Stimulated activated CD8-positive, alpha-beta memory T cell treated with anti-CD3 and anti-CD28 coated beads, Interleukin-15, amount 100 ng/mL, for 4 hours (primary cell): ENCODE data around the gene DAGLA.
A peak's percentile ranks its signal among the peaks of the same experiment; 100 is the strongest.

Experiments used
- DNase-seq, 2 donors: peaks; one replicate each; pipeline ENCODE4 v3.0.0-alpha.2; 2020; ENCODE audit warnings: low read depth in 2 of 2

DAGLA gene

DNA sequence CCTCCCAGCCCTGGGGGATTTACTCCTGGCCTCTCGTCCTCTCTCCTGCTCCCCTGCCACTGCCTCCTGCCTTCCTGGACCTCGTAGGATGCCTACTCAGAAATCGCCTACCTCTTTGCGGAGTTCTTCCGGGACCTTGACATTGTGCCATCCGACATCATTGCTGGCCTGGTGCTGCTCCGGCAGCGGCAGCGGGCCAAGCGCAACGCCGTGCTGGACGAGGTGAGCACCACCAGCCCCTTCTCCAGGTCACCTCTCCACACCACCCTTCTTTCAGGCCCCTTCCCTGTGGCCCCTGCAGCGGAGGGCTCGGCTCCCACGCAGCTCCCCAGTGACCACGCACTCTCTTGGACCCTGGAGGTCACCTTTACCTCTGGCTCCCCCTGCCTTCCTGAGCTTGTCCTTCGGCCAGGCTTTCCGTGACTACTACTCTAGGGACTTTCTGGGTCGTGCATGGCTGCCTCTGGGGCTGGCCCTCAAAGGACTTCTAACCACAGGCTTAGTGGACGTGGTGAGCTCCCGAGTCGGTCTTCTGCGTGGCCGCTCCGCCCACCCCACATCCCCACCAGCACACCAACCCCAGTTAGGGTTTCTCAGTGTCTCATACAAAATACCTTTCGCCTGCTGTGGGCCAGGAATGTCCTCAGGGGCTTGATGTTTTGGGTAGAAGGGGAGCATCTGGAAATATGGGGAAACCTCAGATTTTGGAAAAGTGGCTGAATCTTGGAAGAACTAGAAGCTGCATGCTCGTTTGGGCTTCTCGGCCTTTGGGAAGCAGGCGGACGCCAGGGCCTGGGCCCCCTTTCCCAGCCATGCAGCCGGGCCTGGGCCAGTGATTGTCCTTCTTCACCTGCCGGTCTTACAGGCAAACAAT is 48.1 kb downstream of the DAGLA start:
- DNase-seq: no peak

DNA sequence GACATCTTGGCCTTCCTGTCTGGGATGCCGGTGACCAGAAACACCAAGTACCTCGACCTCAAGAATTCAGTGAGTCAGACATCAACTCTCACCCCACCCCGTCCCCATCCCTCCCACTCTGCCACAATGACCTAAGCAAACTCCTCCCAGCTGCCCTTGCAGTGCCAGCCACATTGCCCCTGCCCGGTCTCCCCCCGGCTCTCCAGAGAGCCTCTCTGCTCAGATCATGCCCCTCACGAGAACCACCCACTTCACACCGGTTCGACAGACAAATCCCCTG is 48.7 kb downstream of the DAGLA start:
- no peak for DNase-seq

DNA sequence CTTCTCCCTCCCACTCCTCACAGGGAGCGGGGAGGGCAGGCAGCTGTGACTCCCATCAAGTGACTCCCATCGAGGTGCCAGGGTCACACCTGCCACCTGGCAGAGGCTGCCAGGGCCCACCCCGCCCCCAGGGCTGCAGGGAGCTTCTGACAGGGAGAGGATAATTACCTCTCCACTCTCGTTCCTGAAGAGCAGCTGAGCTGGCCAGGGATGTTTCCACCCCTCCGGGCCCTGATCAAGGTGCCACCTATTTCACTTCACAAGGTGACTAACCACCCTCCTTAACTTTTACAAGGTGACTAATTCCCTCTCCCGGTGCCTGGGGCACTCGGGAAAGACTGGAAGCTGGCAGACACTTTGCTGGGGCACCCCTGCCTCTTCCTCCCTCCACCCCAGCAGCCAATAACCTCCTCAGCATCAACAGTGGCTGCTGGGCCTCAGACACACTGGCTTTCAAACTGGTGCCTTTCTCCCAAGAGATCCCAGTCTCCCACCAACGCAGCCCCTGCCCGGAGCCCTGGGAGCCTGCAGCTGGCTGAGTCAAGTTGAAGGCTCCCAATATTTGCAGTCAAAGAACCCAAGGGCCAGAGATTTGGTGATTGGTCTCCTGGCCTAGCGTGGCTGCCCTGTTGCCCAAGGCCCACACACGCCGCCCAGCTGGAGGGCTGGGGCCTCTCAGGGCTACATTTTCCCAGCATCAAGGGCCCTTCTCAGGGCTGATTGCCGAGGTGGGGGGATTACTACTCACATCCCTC is 50.2 kb downstream of the DAGLA start:
- no peak for DNase-seq

- DNase-seq: no peak
Measured at GRCh38 chr11:61731211-61731951, 51.2 kb downstream of the DAGLA start.

DNA sequence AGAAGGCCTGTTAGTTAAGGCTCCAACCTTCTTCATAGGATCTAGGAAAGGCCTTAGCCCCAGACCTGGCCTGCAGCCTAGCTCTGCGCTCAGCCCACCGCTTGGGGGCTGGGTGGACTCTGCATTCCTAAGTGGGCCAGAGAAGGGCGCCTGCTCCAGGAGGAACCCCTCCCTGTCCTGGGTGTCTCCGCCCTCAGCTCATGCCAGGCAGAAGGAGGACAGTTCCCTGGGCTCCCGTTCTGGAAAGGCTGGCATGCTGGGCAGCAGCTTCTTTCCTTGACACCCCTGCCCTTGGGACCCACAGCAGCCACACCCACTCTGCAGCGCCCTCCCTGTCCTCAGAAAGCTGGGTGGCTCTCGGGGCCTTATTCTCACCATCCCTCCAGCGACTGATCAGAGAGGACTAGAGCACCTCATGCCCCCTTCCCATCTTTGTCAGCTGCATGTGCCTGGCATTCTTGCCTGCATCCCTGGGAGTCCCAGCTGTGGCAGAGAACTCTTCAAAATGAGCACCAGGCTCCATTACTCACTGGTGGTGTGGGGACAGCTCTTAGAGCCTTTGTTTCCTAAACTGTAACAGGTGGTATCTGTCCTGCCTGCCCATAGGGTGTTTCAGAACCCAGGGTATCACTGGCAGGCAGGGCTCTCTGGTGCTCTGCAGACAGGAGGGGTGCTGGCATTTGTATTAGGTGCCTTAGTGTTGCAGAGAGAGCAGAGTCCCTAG is 51.9 kb downstream of the DAGLA start:
- DNase-seq: no peak

- no peak for DNase-seq
Measured at GRCh38 chr11:61732705-61733104, 52.5 kb downstream of the DAGLA start.

- peak; percentile 60 to 62 for DNase-seq
Measured at GRCh38 chr11:61733120-61733978, 53.2 kb downstream of the DAGLA start.

DNA sequence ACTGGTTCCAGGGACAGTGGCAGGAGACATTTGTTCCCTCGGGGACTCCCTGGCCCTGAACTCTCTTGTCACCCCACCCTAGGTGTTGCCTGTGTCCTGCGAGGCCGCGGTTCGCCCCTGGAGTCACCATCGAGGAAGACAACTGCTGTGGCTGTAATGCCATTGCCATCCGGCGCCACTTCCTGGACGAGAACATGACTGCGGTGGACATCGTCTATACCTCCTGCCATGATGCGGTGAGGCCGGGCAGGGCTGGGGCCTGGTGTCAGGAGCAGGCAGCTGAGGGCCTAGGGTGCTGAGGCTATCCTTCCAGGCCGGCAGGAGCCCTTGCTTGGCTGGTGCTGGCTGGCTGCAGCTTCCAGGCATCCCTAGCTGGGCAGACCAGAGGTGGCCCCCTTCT is 54.6 kb downstream of the DAGLA start:
- DNase-seq: no peak

DNA sequence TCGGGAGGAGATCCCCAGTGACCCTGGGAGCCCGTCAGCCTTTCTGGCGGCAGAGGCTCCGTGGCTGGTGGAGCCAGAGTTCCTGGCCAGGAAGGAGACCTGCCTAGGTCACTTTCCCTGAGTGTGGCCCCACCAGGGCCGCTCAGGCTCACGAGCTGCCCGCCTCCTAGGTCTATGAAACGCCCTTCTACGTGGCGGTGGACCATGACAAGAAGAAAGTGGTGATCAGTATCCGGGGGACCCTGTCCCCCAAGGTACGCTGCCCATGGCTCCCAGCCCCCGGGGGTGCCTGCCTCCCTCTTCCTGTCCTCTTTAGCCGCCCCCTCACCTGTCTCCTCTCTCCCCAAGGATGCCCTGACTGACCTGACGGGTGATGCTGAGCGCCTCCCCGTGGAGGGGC is 55.2 kb downstream of the DAGLA start:
- no peak for DNase-seq

DNA sequence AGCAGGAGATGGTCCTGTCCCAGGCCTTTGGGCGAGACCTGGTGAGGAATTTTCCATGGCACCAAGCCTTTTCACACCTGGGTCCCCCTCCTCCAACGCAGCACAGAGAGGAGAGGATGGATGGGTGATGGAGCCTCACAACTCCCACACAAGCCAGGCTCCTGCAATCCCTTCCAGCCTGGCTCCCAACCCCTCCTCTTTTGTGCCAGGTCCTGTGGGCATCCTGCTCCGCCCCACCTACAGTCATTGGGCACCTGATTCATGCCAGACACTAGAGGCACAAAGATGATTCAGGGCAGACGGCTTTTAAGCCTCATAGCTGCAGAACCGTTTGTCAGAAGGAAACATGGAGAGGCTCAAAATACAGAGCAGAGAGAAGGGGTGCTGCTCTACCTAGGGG is 56.1 kb downstream of the DAGLA start:
- no peak for DNase-seq

GRCh38 chr11:61737131-61737530 is 56.9 kb downstream of the DAGLA start:
- no peak for DNase-seq

DNA sequence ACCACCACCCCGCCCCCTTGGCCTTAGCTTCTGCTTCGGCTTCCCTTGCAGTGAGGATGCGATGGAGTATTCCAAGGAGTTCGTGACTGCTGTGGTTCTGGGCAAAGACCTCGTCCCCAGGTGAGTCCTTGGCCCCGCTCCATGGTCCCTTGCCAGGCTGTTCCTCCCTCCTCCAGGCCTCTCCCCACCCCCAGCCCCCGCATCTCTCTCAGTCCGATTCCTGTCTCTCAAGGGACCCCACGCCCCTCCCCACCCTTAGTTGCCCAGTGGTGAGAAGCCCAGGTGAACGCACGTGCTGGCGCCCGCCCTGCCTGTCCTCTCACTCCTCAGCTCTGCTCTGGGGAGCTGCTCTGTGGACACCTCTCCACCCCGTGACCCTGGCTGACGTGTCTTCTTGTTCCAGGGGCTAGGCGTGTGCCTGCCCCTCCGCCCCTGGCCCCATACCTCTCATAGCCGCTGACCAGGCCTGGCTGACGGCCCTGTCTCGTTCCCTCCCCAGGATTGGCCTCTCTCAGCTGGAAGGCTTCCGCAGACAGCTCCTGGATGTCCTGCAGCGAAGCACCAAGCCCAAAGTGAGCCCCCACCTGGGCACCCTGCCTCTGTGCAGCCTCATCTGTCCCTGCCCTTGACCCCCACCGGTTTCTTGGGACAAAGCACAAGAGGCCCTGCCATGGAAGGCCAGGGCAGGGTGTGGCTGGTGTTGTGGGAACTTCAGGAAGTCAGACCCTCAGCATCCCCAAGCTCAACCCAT is 57.6 kb downstream of the DAGLA start:
- DNase-seq: no peak

- no peak for DNase-seq
Measured at GRCh38 chr11:61738776-61739175, 58.6 kb downstream of the DAGLA start.

- no peak for DNase-seq
Measured at GRCh38 chr11:61739413-61739812, 59.2 kb downstream of the DAGLA start.

DNA sequence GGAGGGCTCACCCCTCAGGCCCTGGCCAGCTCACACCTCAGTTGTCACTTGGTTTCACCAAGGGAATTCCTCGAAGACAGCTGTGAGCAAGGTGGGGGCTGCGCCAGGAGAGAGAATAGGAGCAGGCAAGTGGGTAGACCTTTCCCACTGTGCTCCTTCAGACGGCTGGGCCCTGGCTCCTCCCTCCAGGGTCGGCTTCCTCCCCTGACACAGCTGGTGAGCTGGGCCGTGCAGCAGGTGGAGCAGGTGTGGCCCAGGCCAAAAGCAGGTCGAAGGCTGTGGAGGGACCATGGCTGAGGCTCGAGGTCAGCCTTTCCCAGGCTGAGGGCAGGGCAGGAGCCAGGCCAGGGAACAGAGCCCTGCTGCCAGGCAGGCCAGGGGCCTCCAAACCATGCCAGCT is 59.8 kb downstream of the DAGLA start:
- DNase-seq: no peak

DNA sequence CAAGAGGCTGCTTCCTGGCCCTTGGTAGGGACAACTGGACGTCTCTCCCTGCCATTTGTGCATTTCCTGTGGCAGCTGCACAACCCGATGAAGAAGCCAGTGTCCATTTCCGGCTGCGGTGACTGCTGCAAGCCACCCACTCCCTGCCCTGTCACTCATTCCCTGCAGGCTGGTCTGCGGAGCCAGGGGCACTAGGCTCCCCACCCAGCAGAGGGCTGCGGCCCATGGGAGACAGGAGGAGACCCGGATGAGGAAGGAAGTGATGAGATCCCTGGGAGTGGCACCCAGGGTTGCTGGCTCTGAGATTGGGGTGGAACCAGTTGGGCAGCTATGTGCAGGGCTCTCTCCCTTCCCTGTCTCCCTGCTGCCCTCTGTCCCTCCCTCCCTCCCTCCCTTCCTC is 62.2 kb downstream of the DAGLA start:
- no peak for DNase-seq

- DNase-seq: no peak
Measured at GRCh38 chr11:61743486-61744095, 63.4 kb downstream of the DAGLA start.

- DNase-seq: no peak
Measured at GRCh38 chr11:61744181-61744580, 64.0 kb downstream of the DAGLA start.

- DNase-seq: no peak
Measured at GRCh38 chr11:61744609-61745156, 64.5 kb downstream of the DAGLA start.
